ENCODE results near the gene ATP2A1. TPM values are rescaled to one million over a fixed set of nuclear protein-coding genes. Genes with fewer than 3 reads are reported as not detected.

Gene ATP2A1
- total and polyA plus RNA-seq, 2 of the 13 experiments (the other 11 are each of a cell fraction or from before 2014, with no cell fraction given), result 3.2 to 12.5 TPM

DNA sequence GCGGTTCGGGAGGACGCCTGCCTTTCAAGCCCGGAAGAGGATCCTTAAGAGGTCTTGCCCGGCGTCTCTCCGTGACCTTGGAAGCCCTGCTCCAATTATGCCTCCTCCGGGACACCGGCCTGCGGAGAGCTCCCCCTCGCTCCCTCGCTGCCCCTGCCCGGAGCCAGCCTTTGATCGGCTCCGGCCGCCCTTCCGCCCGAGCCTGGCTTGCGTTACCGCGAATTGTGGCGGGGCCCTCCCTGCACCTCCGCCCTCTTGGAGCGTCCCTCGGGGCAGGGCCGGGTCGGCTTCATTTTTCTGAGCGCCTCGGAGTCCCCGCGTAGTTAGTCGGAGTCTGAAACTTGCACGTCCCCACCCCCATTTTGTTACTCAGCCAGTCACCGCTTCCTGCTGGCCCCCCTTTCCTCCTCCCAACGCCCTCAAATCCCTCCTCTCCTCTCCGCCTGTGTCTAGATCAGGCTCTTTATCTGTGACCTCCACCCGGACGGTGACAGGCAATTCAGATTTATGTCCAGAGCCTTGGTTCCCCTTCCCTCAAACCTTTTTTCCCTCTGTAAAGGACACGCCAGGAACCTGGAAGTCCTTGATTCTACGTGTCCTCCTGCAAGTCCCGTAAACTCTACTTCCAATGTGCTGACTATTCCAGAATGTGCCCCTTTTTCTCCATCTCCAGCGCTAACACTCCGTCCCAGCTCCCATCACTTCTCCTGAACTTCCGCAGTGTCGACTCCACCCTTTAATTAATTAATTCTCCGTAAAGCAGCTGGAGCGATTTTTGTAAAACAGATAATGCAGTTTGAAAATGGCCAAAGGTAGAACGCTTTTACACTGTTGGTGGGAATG lies 47.3 kb downstream of the ATP2A1 start (continued):
- TF ChIP-seq, protein P1, sequence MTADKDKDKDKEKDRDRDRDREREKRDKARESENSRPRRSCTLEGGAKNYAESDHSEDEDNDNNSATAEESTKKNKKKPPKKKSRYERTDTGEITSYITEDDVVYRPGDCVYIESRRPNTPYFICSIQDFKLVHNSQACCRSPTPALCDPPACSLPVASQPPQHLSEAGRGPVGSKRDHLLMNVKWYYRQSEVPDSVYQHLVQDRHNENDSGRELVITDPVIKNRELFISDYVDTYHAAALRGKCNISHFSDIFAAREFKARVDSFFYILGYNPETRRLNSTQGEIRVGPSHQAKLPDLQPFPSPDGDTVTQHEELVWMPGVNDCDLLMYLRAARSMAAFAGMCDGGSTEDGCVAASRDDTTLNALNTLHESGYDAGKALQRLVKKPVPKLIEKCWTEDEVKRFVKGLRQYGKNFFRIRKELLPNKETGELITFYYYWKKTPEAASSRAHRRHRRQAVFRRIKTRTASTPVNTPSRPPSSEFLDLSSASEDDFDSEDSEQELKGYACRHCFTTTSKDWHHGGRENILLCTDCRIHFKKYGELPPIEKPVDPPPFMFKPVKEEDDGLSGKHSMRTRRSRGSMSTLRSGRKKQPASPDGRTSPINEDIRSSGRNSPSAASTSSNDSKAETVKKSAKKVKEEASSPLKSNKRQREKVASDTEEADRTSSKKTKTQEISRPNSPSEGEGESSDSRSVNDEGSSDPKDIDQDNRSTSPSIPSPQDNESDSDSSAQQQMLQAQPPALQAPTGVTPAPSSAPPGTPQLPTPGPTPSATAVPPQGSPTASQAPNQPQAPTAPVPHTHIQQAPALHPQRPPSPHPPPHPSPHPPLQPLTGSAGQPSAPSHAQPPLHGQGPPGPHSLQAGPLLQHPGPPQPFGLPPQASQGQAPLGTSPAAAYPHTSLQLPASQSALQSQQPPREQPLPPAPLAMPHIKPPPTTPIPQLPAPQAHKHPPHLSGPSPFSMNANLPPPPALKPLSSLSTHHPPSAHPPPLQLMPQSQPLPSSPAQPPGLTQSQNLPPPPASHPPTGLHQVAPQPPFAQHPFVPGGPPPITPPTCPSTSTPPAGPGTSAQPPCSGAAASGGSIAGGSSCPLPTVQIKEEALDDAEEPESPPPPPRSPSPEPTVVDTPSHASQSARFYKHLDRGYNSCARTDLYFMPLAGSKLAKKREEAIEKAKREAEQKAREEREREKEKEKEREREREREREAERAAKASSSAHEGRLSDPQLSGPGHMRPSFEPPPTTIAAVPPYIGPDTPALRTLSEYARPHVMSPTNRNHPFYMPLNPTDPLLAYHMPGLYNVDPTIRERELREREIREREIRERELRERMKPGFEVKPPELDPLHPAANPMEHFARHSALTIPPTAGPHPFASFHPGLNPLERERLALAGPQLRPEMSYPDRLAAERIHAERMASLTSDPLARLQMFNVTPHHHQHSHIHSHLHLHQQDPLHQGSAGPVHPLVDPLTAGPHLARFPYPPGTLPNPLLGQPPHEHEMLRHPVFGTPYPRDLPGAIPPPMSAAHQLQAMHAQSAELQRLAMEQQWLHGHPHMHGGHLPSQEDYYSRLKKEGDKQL (CRISPR knock-in tag; IDR thresholded peaks at IDR 0.05; ENCODE audit: low read depth), result no peak; the same call in 1 of the 2 replicates
- TF ChIP-seq ZNF333 (CRISPR knock-in tag; IDR thresholded peaks at IDR 0.05; ENCODE audit: borderline replicate concordance) (no peak), PRPF4 (IDR thresholded peaks at IDR 0.05; ENCODE audit: low read depth, low read length, poor library complexity, severe bottlenecking) (no peak), ZNF468 (CRISPR knock-in tag; IDR thresholded peaks at IDR 0.05) (0 out of 2 replicates have a peak, but pooled peaks have one; percentile 35), ZNF460 (CRISPR knock-in tag; IDR thresholded peaks at IDR 0.05; ENCODE audit: borderline replicate concordance) (no peak), ZFP36 (IDR thresholded peaks at IDR 0.05; ENCODE audit: borderline replicate concordance, low read depth, low read length, partially characterized antibody) (no peak), TBX2 (CRISPR knock-in tag; IDR thresholded peaks at IDR 0.05; ENCODE audit: borderline replicate concordance) (peak; percentile 72), RBM22 (optimal IDR thresholded peaks at IDR 0.05; ENCODE audit: low read length) (no peak), TARDBP (CRISPR knock-in tag; IDR thresholded peaks at IDR 0.05) (peak; percentile 58; the same call in 1 of the 2 replicates), GABPA (IDR thresholded peaks at IDR 0.05; ENCODE audit: low read depth, low read length) (no peak), GABPA (CRISPR knock-in tag; IDR thresholded peaks at IDR 0.05; ENCODE audit: low read depth) (peak; percentile 21; the same call in 1 of the 2 replicates), ZNF577 (CRISPR knock-in tag; IDR thresholded peaks at IDR 0.05; ENCODE audit: borderline replicate concordance, low read depth) (no peak)
- TF ChIP-seq, protein P2, sequence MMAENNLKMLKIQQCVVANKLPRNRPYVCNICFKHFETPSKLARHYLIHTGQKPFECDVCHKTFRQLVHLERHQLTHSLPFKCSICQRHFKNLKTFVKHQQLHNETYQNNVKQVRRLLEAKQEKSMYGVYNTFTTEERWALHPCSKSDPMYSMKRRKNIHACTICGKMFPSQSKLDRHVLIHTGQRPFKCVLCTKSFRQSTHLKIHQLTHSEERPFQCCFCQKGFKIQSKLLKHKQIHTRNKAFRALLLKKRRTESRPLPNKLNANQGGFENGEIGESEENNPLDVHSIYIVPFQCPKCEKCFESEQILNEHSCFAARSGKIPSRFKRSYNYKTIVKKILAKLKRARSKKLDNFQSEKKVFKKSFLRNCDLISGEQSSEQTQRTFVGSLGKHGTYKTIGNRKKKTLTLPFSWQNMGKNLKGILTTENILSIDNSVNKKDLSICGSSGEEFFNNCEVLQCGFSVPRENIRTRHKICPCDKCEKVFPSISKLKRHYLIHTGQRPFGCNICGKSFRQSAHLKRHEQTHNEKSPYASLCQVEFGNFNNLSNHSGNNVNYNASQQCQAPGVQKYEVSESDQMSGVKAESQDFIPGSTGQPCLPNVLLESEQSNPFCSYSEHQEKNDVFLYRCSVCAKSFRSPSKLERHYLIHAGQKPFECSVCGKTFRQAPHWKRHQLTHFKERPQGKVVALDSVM (CRISPR knock-in tag; IDR thresholded peaks at IDR 0.05), result peak; percentile 94
- TF ChIP-seq, protein P3, sequence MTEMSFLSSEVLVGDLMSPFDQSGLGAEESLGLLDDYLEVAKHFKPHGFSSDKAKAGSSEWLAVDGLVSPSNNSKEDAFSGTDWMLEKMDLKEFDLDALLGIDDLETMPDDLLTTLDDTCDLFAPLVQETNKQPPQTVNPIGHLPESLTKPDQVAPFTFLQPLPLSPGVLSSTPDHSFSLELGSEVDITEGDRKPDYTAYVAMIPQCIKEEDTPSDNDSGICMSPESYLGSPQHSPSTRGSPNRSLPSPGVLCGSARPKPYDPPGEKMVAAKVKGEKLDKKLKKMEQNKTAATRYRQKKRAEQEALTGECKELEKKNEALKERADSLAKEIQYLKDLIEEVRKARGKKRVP (CRISPR knock-in tag; IDR thresholded peaks at IDR 0.05), result no peak
- TF ChIP-seq, protein P4, sequence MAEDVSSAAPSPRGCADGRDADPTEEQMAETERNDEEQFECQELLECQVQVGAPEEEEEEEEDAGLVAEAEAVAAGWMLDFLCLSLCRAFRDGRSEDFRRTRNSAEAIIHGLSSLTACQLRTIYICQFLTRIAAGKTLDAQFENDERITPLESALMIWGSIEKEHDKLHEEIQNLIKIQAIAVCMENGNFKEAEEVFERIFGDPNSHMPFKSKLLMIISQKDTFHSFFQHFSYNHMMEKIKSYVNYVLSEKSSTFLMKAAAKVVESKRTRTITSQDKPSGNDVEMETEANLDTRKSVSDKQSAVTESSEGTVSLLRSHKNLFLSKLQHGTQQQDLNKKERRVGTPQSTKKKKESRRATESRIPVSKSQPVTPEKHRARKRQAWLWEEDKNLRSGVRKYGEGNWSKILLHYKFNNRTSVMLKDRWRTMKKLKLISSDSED (CRISPR knock-in tag; IDR thresholded peaks at IDR 0.05), result no peak
- TF ChIP-seq, protein P5, sequence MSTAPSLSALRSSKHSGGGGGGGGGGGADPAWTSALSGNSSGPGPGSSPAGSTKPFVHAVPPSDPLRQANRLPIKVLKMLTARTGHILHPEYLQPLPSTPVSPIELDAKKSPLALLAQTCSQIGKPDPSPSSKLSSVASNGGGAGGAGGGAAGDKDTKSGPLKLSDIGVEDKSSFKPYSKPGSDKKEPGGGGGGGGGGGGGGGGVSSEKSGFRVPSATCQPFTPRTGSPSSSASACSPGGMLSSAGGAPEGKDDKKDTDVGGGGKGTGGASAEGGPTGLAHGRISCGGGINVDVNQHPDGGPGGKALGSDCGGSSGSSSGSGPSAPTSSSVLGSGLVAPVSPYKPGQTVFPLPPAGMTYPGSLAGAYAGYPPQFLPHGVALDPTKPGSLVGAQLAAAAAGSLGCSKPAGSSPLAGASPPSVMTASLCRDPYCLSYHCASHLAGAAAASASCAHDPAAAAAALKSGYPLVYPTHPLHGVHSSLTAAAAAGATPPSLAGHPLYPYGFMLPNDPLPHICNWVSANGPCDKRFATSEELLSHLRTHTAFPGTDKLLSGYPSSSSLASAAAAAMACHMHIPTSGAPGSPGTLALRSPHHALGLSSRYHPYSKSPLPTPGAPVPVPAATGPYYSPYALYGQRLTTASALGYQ (CRISPR knock-in tag; IDR thresholded peaks at IDR 0.05), result 0 out of 2 replicates have a peak, but pooled peaks have one; percentile 41

Measured in HepG2 (cell line).